Neural progenitor cell (in vitro differentiated cells): ENCODE data around the gene ANGPTL2. TPM values are rescaled to one million over a fixed set of nuclear protein-coding genes. Genes with fewer than 3 reads are reported as not detected.

Experiments used
- DNase-seq: peaks from one replicate; pipeline ENCODE4 v3.0.0-alpha.2; 2016; ENCODE audit warnings: low spot score
- H2AFZ ChIP-seq: fragments of 200-600 bp; sonication (generic); replicated peaks from 2 replicates; pipeline ENCODE4 v1.6.1; 2016; ENCODE audit warnings: antibody characterized with exemption
- H3F3A ChIP-seq: fragments of 200-600 bp; sonication (generic); 2 replicates; pipeline ENCODE4 v1.6.1; 2016; ENCODE audit warnings: antibody characterized with exemption, low read depth
- H3K27ac ChIP-seq: fragments of 200-600 bp; sonication (generic); 2 replicates; pipeline ENCODE4 v1.5.1; 2016; ENCODE audit warnings: mild to moderate bottlenecking
- H3K27me3 ChIP-seq: fragments of 200-600 bp; sonication (generic); 2 replicates; pipeline ENCODE4 v1.6.1; 2016; ENCODE audit warnings: mild to moderate bottlenecking, moderate library complexity
- H3K36me3 ChIP-seq: fragments of 200-600 bp; sonication (generic); 2 replicates; pipeline ENCODE4 v1.5.1; 2016
- H3K4me1 ChIP-seq: fragments of 200-600 bp; sonication (generic); 2 replicates; pipeline ENCODE4 v1.6.1; 2016; ENCODE audit warnings: mixed run types
- H3K4me2 ChIP-seq: fragments of 200-600 bp; sonication (generic); 2 replicates; pipeline ENCODE4 v1.6.1; 2016
- H3K4me3 ChIP-seq: fragments of 200-600 bp; sonication (generic); 2 replicates; pipeline ENCODE4 v1.5.1; 2016
- H3K79me2 ChIP-seq: fragments of 200-600 bp; sonication (generic); 2 replicates; pipeline ENCODE4 v1.6.1; 2016; ENCODE audit warnings: low read depth
- H3K9ac ChIP-seq: fragments of 200-600 bp; sonication (generic); 2 replicates; pipeline ENCODE4 v1.6.1; 2016
- H3K9me3 ChIP-seq: fragments of 200-600 bp; sonication (generic); 2 replicates; pipeline ENCODE4 v1.5.1; 2016; ENCODE audit warnings: low read depth
- H4K20me1 ChIP-seq: fragments of 200-600 bp; sonication (generic); 2 replicates; pipeline ENCODE4 v1.6.1; 2016; ENCODE audit warnings: low read depth
- H3K27ac Mint-ChIP-seq: 3 replicates; pipeline ENCODE4 v1.8.0; 2021; ENCODE audit warnings: mixed read lengths
- H3K27me3 Mint-ChIP-seq: 2 replicates; pipeline ENCODE4 v1.8.0; 2022; ENCODE audit warnings: low read depth, mild to moderate bottlenecking, inconsistent platforms, moderate library complexity, mixed read lengths; ENCODE audit not compliant: insufficient read depth
- H3K36me3 Mint-ChIP-seq: 3 replicates; pipeline ENCODE4 v1.8.0; 2021; ENCODE audit warnings: mixed read lengths
- H3K4me1 Mint-ChIP-seq: 3 replicates; pipeline ENCODE4 v1.8.0; 2021; ENCODE audit warnings: mixed read lengths
- H3K4me3 Mint-ChIP-seq: 3 replicates; pipeline ENCODE4 v1.8.0; 2021; ENCODE audit warnings: mild to moderate bottlenecking, moderate library complexity, mixed read lengths
- H3K9me3 Mint-ChIP-seq: 3 replicates; pipeline ENCODE4 v1.8.0; 2020; ENCODE audit warnings: mixed read lengths
- CTCF ChIP-seq: fragments of 200-600 bp; sonication (generic); IDR thresholded peaks from 2 replicates; pipeline ENCODE4 v1.5.1; 2017; ENCODE audit warnings: antibody characterized with exemption, mild to moderate bottlenecking
- EZH2 ChIP-seq: fragments of 200-600 bp; sonication (generic); IDR thresholded peaks from 2 replicates; pipeline ENCODE4 v1.6.1; 2017; ENCODE audit warnings: antibody characterized with exemption, mild to moderate bottlenecking, moderate library complexity
- EZH2phosphoT487 ChIP-seq: fragments of 200-600 bp; sonication (generic); IDR thresholded peaks from 2 replicates; pipeline ENCODE4 v1.6.1; 2017; ENCODE audit warnings: antibody characterized with exemption
- total RNA-seq: library from RNA; depleted of rRNA; stranded (reverse); fragments of >200 nt; gene quantifications from 2 replicates; pipeline ENCODE4 v1.2.3, GENCODE V29; 2015; ENCODE audit warnings: low replicate concordance

Gene ANGPTL2
- total RNA-seq, 1 donor from 2014 or later, result 7.6 TPM

- H3K4me3 Mint-ChIP-seq, result no peak overlapping the region
- no peaks in the 10 kb centered on the region for H4K20me1 ChIP-seq
- no peaks in the 10 kb centered on the region for H3K36me3 Mint-ChIP-seq
- peak; percentile 51 for TF ChIP-seq CTCF
- no peak for TF ChIP-seq EZH2
- H3K4me2 ChIP-seq, result no peak overlapping the region
- peaks cover 22% of the 10 kb centered on the region for H3K4me1 Mint-ChIP-seq
- no peak overlapping the region for H2AFZ ChIP-seq
- H3K79me2 ChIP-seq, result no peaks in the 10 kb centered on the region
- no peak overlapping the region for H3K27ac ChIP-seq
- peaks cover 24% of the 10 kb centered on the region for H3F3A ChIP-seq
- H3K9ac ChIP-seq, result no peak overlapping the region
- no peaks in the 10 kb centered on the region for H3K9me3 ChIP-seq
- no peaks in the 10 kb centered on the region for H3K27me3 ChIP-seq
- no peak overlapping the region for H3K4me3 ChIP-seq
- peaks cover 18% of the 10 kb centered on the region for H3K4me1 ChIP-seq
- peaks cover 4% of the 10 kb centered on the region for H3K27me3 Mint-ChIP-seq
- no peak overlapping the region for H3K27ac Mint-ChIP-seq
- no peaks in the 10 kb centered on the region for H3K9me3 Mint-ChIP-seq
- H3K36me3 ChIP-seq, result no peaks in the 10 kb centered on the region
- DNase-seq, result peak; percentile 70
Observed at GRCh38 chr9:127159325-127159801, 36.9 kb upstream of the ANGPTL2 start.

DNA sequence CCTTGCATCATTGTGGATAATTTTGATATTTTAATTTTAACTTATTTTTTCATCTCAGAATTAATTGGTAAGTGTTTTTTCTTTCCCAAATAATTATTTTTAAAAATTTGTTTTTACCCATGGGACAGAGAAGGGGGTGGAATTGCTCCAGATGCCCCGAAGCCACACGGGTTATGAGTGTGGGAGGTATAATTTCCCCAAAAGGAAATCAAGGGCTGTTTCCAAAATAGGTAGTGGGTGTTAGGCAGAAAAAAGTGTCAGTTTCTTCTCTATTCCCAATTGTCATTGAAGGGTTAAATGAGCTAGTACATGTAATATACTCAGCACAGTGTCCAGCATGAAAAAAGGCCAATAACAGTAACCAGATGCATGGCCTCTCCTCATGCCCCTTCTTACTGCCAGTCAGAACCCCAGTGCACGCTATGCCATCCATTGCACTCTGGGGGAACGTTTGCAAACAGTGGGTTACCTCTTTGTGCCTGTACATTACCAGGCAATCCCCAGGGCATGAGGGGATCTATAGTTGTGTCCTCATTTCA, 36.4 kb upstream of the ANGPTL2 start:
- Histone ChIP-seq H3K36me3 (no peaks in the 10 kb centered on the region), H3K9me3 (no peaks in the 10 kb centered on the region), H3K79me2 (no peaks in the 10 kb centered on the region), H3K4me2 (no peak overlapping the region), H3K4me3 (no peak overlapping the region), H4K20me1 (no peaks in the 10 kb centered on the region), H2AFZ (no peak overlapping the region), H3K4me1 (peaks cover 18% of the 10 kb centered on the region), H3K27me3 (no peaks in the 10 kb centered on the region), H3K9ac (no peak overlapping the region), H3F3A (peaks cover 24% of the 10 kb centered on the region), H3K27ac (no peak overlapping the region)
- TF ChIP-seq CTCF (no peak), EZH2phosphoT487 (no peak), EZH2 (no peak)
- H3K4me3 Mint-ChIP-seq, result no peak overlapping the region
- H3K27me3 Mint-ChIP-seq, result peaks cover 4% of the 10 kb centered on the region
- H3K9me3 Mint-ChIP-seq, result no peaks in the 10 kb centered on the region
- H3K4me1 Mint-ChIP-seq, result peaks cover 22% of the 10 kb centered on the region
- H3K36me3 Mint-ChIP-seq, result no peaks in the 10 kb centered on the region
- no peak overlapping the region for H3K27ac Mint-ChIP-seq
- no peak for DNase-seq

DNA sequence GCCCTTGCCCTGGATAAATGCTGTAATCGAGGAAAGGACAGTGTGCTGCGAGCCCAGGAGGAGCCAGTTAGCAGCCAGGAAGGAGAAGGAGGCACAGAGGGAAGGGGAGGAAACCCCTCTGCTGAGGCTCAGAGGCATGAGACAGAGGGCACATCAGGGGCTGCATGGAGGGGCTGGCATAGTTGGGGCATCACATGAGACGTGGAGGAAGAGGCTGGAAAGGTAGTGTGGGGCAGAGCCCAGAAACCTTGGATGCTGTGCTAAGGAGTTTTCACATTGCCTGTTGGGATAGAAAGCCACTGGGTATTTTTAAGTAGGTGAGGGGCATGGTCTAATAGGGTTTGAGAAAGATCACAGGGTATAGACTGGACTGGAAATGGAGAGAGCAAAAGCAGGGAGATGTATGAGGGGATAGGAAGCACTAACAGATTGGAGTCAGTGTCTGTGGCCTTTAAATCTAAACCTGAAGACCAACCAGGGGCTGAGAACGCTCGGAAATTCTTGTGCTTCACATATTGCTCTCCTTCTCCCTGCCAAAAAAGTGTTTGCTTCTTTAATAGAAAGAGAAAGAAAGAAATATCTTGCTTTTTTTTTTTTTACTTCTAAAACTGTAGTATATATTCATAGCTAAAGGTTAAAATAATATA, 33.0 kb upstream of the ANGPTL2 start:
- Histone ChIP-seq H3F3A (peaks cover 22% of the 10 kb centered on the region), H3K9ac (no peak overlapping the region), H2AFZ (no peak overlapping the region), H3K36me3 (no peaks in the 10 kb centered on the region), H3K4me1 (peaks cover 18% of the 10 kb centered on the region), H4K20me1 (no peaks in the 10 kb centered on the region), H3K27me3 (no peaks in the 10 kb centered on the region), H3K79me2 (no peaks in the 10 kb centered on the region), H3K9me3 (no peaks in the 10 kb centered on the region), H3K27ac (no peak overlapping the region), H3K4me3 (no peak overlapping the region), H3K4me2 (no peak overlapping the region)
- TF ChIP-seq EZH2phosphoT487 (no peak), EZH2 (no peak), CTCF (no peak)
- peaks cover 3% of the 10 kb centered on the region for H3K27me3 Mint-ChIP-seq
- H3K4me3 Mint-ChIP-seq, result no peak overlapping the region
- no peaks in the 10 kb centered on the region for H3K9me3 Mint-ChIP-seq
- no peaks in the 10 kb centered on the region for H3K36me3 Mint-ChIP-seq
- no peak for DNase-seq
- H3K27ac Mint-ChIP-seq, result no peak overlapping the region
- H3K4me1 Mint-ChIP-seq, result peaks cover 16% of the 10 kb centered on the region
